Trophoblast cell (in vitro differentiated cells and primary cell): ENCODE measurements around the gene AGBL4.
"Not testable (repeated sequence)": the region's sequence is repeated elsewhere in the genome, so short reads cannot be mapped to it uniquely, and the experiment has no call there.

Experiments
- DNase-seq, 2 donors: peaks; one replicate each; pipeline ENCODE4 v3.0.0-alpha.2; 2016
- H2AFZ ChIP-seq: 2 replicates; pipeline ENCODE4 v1.6.1; 2013; ENCODE audit warnings: low read length, moderate library complexity, mild to moderate bottlenecking; ENCODE audit not compliant: insufficient read depth, poor library complexity
- H2AK5ac ChIP-seq: 2 replicates; pipeline ENCODE4 v1.6.1; 2013; ENCODE audit warnings: mild to moderate bottlenecking, low read length
- H2BK120ac ChIP-seq: 2 replicates; pipeline ENCODE4 v1.6.1; 2013; ENCODE audit warnings: low read length, mild to moderate bottlenecking, moderate library complexity; ENCODE audit not compliant: insufficient read depth, poor library complexity
- H2BK12ac ChIP-seq: 2 replicates; pipeline ENCODE4 v1.6.1; 2013; ENCODE audit warnings: mild to moderate bottlenecking, low read length, moderate library complexity
- H2BK5ac ChIP-seq: 2 replicates; pipeline ENCODE4 v1.6.1; 2013; ENCODE audit warnings: low read length, low read depth, moderate library complexity, mild to moderate bottlenecking; ENCODE audit not compliant: poor library complexity
- H3K14ac ChIP-seq: 2 replicates; pipeline ENCODE4 v1.6.1; 2013; ENCODE audit warnings: mild to moderate bottlenecking, low read length
- H3K18ac ChIP-seq: 2 replicates; pipeline ENCODE4 v1.6.1; 2013; ENCODE audit warnings: mild to moderate bottlenecking, low read length
- H3K23ac ChIP-seq: 2 replicates; pipeline ENCODE4 v1.6.1; 2013; ENCODE audit warnings: low read length
- H3K27ac ChIP-seq: 2 replicates; pipeline ENCODE4 v1.5.1; 2013; ENCODE audit warnings: low read depth, mild to moderate bottlenecking, inconsistent platforms, low read length, moderate library complexity
- H3K27me3 ChIP-seq: 2 replicates; pipeline ENCODE4 v1.6.1; 2013; ENCODE audit warnings: inconsistent platforms, mild to moderate bottlenecking, low read length, moderate library complexity; ENCODE audit not compliant: insufficient read depth
- H3K36me3 ChIP-seq, 2 experiments: 1 replicate in 1 of 2; 2 replicates in 1 of 2; pipeline ENCODE4 v1.6.1; 2013; ENCODE audit warnings: low read length in 2 of 2, mild to moderate bottlenecking in 2 of 2, moderate library complexity in 1 of 2; ENCODE audit not compliant: insufficient read depth in 2 of 2, control insufficient read depth in 1 of 2
- H3K4ac ChIP-seq: 2 replicates; pipeline ENCODE4 v1.6.1; 2013; ENCODE audit warnings: low read depth, mild to moderate bottlenecking, low read length, moderate library complexity
- H3K4me1 ChIP-seq, 2 experiments: 1 replicate in 1 of 2; 2 replicates in 1 of 2; pipeline ENCODE4 v1.6.1; 2013; ENCODE audit warnings: low read length in 2 of 2, mild to moderate bottlenecking in 2 of 2, moderate library complexity in 1 of 2; ENCODE audit not compliant: insufficient read depth in 2 of 2, control insufficient read depth in 1 of 2
- H3K4me2 ChIP-seq: 2 replicates; pipeline ENCODE4 v1.6.1; 2013; ENCODE audit warnings: inconsistent platforms, mild to moderate bottlenecking, low read length, moderate library complexity
- H3K4me3 ChIP-seq: 2 replicates; pipeline ENCODE4 v1.5.1; 2013; ENCODE audit warnings: mild to moderate bottlenecking, low read depth, low read length, inconsistent platforms
- H3K79me1 ChIP-seq: one replicate; pipeline ENCODE4 v1.6.1; 2013; ENCODE audit warnings: low read length
- H3K79me2 ChIP-seq: 2 replicates; pipeline ENCODE4 v1.6.1; 2013; ENCODE audit warnings: low read length, mild to moderate bottlenecking; ENCODE audit not compliant: control insufficient read depth, insufficient read depth, poor library complexity
- H3K9ac ChIP-seq: 2 replicates; pipeline ENCODE4 v1.6.1; 2013; ENCODE audit warnings: mild to moderate bottlenecking, low read length
- H3K9me3 ChIP-seq: 2 replicates; pipeline ENCODE4 v1.6.1; 2013; ENCODE audit warnings: low read depth, mild to moderate bottlenecking, control low read depth, inconsistent platforms, low read length; ENCODE audit not compliant: insufficient read depth
- H4K12ac ChIP-seq: 2 replicates; pipeline ENCODE4 v1.6.1; 2013; ENCODE audit warnings: low read depth, mild to moderate bottlenecking, low read length, moderate library complexity
- H4K8ac ChIP-seq: 2 replicates; pipeline ENCODE4 v1.6.1; 2013; ENCODE audit warnings: low read depth, mild to moderate bottlenecking, low read length, moderate library complexity
- H4K91ac ChIP-seq: one replicate; pipeline ENCODE4 v1.6.1; 2013; ENCODE audit warnings: low read depth, mild to moderate bottlenecking, low read length, moderate library complexity
- WGBS: extraction: QIAGEN DNeasy Blood & Tissue Kit; methylation state at CpG from one replicate; pipeline ENCODE4 v1.1.7; 2013; ENCODE audit warnings: missing lambda C conversion rate; ENCODE audit not compliant: insufficient read length, insufficient coverage; ENCODE audit errors: extremely low coverage; 5-methylcytosine and 5-hydroxymethylcytosine counted together

Gene AGBL4

DNA sequence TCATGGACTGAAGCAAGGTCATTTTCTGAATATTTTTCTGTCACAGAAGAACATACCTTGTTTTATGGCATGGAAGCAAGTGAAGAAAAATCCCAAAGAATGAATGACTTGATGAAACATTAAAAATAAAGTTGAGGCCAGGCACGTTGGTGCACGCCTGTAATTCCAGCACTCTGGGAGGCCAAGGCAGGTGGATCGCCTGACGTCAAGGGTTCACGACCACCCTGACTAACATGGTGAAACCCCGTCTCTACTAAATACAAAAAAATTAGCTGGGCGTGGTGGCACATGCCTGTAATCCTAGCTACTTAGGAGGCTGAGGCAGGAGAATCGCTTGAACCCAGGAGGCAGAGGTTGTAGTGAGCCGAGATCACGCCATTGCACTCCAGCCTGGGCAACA, 1020.8 kb downstream of the AGBL4 start:
- no CpG with 5 or more reads among the region's 10 CpGs for WGBS
- not testable (repeated sequence) for DNase-seq, H3K4me3 ChIP-seq, H3K79me2 ChIP-seq, H2AK5ac ChIP-seq, H3K14ac ChIP-seq, H3K18ac ChIP-seq, H2BK12ac ChIP-seq, H3K4me1 ChIP-seq, H2AFZ ChIP-seq, H3K27me3 ChIP-seq, H3K4me2 ChIP-seq, H2BK120ac ChIP-seq, H4K12ac ChIP-seq, H2BK5ac ChIP-seq, H3K23ac ChIP-seq, H3K9me3 ChIP-seq, H3K79me1 ChIP-seq, H3K36me3 ChIP-seq, H3K9ac ChIP-seq, H4K91ac ChIP-seq, H3K27ac ChIP-seq, H3K4ac ChIP-seq, H4K8ac ChIP-seq

DNA sequence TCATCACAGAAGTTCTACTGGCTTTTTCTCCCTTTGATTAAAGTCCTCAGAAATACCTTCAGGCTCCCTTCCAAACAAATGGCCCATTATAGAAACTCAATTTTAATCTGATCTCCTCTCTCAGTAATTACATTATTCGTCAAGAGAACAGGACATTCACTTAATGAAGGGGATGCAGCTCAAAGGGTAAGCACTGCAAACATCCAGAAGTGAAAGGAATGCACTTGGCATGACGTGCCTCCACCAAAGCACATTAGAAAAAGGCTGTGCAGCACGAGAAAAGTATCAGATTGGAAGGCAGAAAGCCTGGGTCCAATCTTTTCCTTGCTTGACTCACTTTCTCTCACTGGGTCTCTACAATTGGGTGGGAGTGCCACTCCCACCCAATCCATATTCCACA, 1024.4 kb downstream of the AGBL4 start:
- no peak overlapping the region for H2BK12ac ChIP-seq
- no CpG with 5 or more reads among the region's 3 CpGs for WGBS
- no peaks in the 10 kb centered on the region for H3K79me2 ChIP-seq
- H3K9ac ChIP-seq, result no peak overlapping the region
- no peaks in the 10 kb centered on the region for H3K79me1 ChIP-seq
- H3K27me3 ChIP-seq, result no peaks in the 10 kb centered on the region
- H3K9me3 ChIP-seq, result no peaks in the 10 kb centered on the region
- no peak overlapping the region for H2BK120ac ChIP-seq
- no peak overlapping the region for H2BK5ac ChIP-seq
- no peak overlapping the region for H3K27ac ChIP-seq
- DNase-seq, result no peak
- H3K14ac ChIP-seq, result no peak overlapping the region
- H3K4me2 ChIP-seq, result no peak overlapping the region
- H3K4me1 ChIP-seq, result no peaks in the 10 kb centered on the region
- no peak overlapping the region for H4K91ac ChIP-seq
- no peak overlapping the region for H4K12ac ChIP-seq
- no peak overlapping the region for H3K18ac ChIP-seq
- no peak overlapping the region for H2AFZ ChIP-seq
- H3K23ac ChIP-seq, result no peak overlapping the region
- no peak overlapping the region for H3K4me3 ChIP-seq
- H3K4ac ChIP-seq, result no peak overlapping the region
- H2AK5ac ChIP-seq, result no peak overlapping the region
- H3K36me3 ChIP-seq, result no peaks in the 10 kb centered on the region
- H4K8ac ChIP-seq, result no peak overlapping the region

DNA sequence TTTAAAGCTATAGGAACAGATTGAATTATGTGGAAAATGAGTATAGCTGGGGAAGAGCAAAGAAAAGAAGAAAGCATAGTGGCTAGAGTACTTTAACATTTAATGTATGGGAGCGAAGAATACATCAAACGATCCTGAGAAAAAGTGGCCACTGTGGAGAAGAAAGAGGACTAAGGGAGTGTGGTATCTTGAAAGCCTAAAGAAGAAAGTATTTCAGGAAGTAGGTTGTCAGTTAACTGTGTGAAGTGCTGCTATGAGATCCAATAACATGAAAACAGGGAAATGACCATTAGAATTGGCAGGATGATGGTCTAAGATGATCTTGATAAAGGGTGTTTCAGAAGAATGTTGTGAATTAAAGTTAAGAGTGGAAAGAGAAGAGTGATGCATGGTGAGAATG, 1027.4 kb downstream of the AGBL4 start:
- Histone ChIP-seq H3K9ac (no peak overlapping the region), H3K14ac (no peak overlapping the region), H2BK120ac (no peak overlapping the region), H3K36me3 (no peaks in the 10 kb centered on the region), H2AFZ (no peak overlapping the region), H2AK5ac (no peak overlapping the region), H3K4ac (no peak overlapping the region), H3K4me2 (no peak overlapping the region), H4K91ac (no peak overlapping the region), H3K4me1 (no peaks in the 10 kb centered on the region), H3K9me3 (no peaks in the 10 kb centered on the region), H3K79me2 (no peaks in the 10 kb centered on the region), H3K23ac (no peak overlapping the region), H3K18ac (no peak overlapping the region), H2BK12ac (no peak overlapping the region), H4K12ac (no peak overlapping the region), H3K27ac (no peak overlapping the region), H3K27me3 (no peaks in the 10 kb centered on the region), H4K8ac (no peak overlapping the region), H2BK5ac (no peak overlapping the region), H3K79me1 (no peaks in the 10 kb centered on the region), H3K4me3 (no peak overlapping the region)
- whole genome bisulfite sequencing, result no CpG with 5 or more reads among the region's 2 CpGs
- no peak for DNase-seq

DNA sequence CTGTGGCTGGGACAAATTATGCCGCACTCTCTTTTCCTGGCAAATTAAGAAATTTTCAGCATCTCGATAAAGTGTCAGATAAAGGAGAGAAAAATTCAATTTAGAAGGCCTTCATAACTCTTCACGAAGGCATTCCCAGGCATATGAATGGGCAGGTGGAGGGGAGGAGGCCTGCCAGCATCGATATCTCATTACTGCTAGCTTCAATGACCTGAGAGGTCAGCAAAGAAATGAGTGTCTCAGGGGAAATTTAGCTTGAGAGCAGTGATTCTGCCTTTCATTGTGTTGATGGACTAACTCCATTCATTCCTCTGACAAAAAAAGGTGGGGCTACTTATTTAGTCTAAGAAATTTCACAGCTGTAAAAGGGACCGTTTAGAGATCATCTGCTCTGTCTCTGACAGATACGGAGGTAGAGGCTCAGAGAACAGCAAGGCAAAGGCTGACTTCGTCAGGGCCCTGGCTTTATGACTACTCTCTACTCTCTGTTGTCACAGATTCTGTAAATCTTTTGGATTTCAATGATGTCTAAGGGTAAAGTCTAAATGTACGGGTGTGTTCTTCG, 1035.0 kb downstream of the AGBL4 start:
- no peak overlapping the region for H3K4ac ChIP-seq
- H3K4me3 ChIP-seq, result no peak overlapping the region
- no peak overlapping the region for H4K8ac ChIP-seq
- H3K36me3 ChIP-seq, result no peaks in the 10 kb centered on the region
- H3K9me3 ChIP-seq, result no peaks in the 10 kb centered on the region
- no peak overlapping the region for H4K91ac ChIP-seq
- no peak overlapping the region for H2BK120ac ChIP-seq
- H3K79me2 ChIP-seq, result no peaks in the 10 kb centered on the region
- no peak overlapping the region for H2BK5ac ChIP-seq
- no peak overlapping the region for H3K14ac ChIP-seq
- no peak overlapping the region for H2AFZ ChIP-seq
- H3K9ac ChIP-seq, result no peak overlapping the region
- H3K27ac ChIP-seq, result no peak overlapping the region
- H3K18ac ChIP-seq, result no peak overlapping the region
- no peak overlapping the region for H2BK12ac ChIP-seq
- H3K27me3 ChIP-seq, result no peaks in the 10 kb centered on the region
- H3K23ac ChIP-seq, result no peak overlapping the region
- no CpG with 5 or more reads among the region's 9 CpGs for WGBS
- H3K79me1 ChIP-seq, result no peaks in the 10 kb centered on the region
- DNase-seq, result no peak
- no peak overlapping the region for H2AK5ac ChIP-seq
- H4K12ac ChIP-seq, result no peak overlapping the region
- no peak overlapping the region for H3K4me2 ChIP-seq
- no peaks in the 10 kb centered on the region for H3K4me1 ChIP-seq
